Endodermal cell (in vitro differentiated cells): ENCODE data around the gene ATG12. TPM values are rescaled to one million over a fixed set of nuclear protein-coding genes. Genes with fewer than 3 reads are reported as not detected.

Source experiments
- DNase-seq: peaks from one replicate; pipeline ENCODE4 v3.0.0-alpha.2; 2017
- H3K27ac ChIP-seq: 2 replicates; pipeline ENCODE4 v1.5.1; 2013; ENCODE audit warnings: mild to moderate bottlenecking, low read depth, low read length, moderate library complexity
- H3K27me3 ChIP-seq: 2 replicates; pipeline ENCODE4 v1.6.1; 2013; ENCODE audit warnings: mild to moderate bottlenecking, low read length, moderate library complexity; ENCODE audit not compliant: insufficient read depth, control insufficient read depth, poor library complexity, severe bottlenecking
- H3K36me3 ChIP-seq: 2 replicates; pipeline ENCODE4 v1.7.0; 2013; ENCODE audit warnings: mild to moderate bottlenecking, low read length, moderate library complexity; ENCODE audit not compliant: control insufficient read depth, insufficient read depth
- H3K4me1 ChIP-seq: one replicate; pipeline ENCODE4 v1.7.0; 2013; ENCODE audit warnings: low read length; ENCODE audit not compliant: control insufficient read depth, insufficient read depth
- H3K4me3 ChIP-seq: 2 replicates; pipeline ENCODE4 v1.5.1; 2013; ENCODE audit warnings: mild to moderate bottlenecking, low read length, moderate library complexity
- H3K9ac ChIP-seq: 2 replicates; pipeline ENCODE4 v1.6.1; 2013; ENCODE audit warnings: mild to moderate bottlenecking, low read length, moderate library complexity; ENCODE audit not compliant: poor library complexity, severe bottlenecking; ENCODE audit errors: extremely low read depth
- H3K9me3 ChIP-seq: 2 replicates; pipeline ENCODE4 v1.6.1; 2013; ENCODE audit warnings: mild to moderate bottlenecking, low read length, moderate library complexity; ENCODE audit not compliant: control insufficient read depth
- H3K27ac Mint-ChIP-seq: 2 replicates; pipeline ENCODE4 v1.8.0; 2020; ENCODE audit warnings: mixed read lengths
- H3K27me3 Mint-ChIP-seq: 2 replicates; pipeline ENCODE4 v1.8.0; 2021; ENCODE audit warnings: mild to moderate bottlenecking, mixed read lengths; ENCODE audit not compliant: insufficient read depth
- H3K36me3 Mint-ChIP-seq: 2 replicates; pipeline ENCODE4 v1.8.0; 2020; ENCODE audit warnings: low read depth, mixed read lengths
- H3K4me1 Mint-ChIP-seq: 2 replicates; pipeline ENCODE4 v1.8.0; 2020; ENCODE audit warnings: mixed read lengths
- H3K4me3 Mint-ChIP-seq: 2 replicates; pipeline ENCODE4 v1.8.0; 2020; ENCODE audit warnings: mild to moderate bottlenecking, moderate library complexity, mixed read lengths
- H3K9me3 Mint-ChIP-seq: 2 replicates; pipeline ENCODE4 v1.8.0; 2020; ENCODE audit warnings: mild to moderate bottlenecking, mixed read lengths
- WGBS, 2 experiments: methylation state at CpG; one replicate each; pipeline versions ENCODE4 v1.1.5 to v1.1.7; 2013; ENCODE audit warnings: missing lambda C conversion rate in 2 of 2, mixed read lengths in 1 of 2; ENCODE audit not compliant: insufficient coverage in 1 of 2, insufficient read length in 1 of 2; 5-methylcytosine and 5-hydroxymethylcytosine counted together
- total RNA-seq, 2 donors: library from RNA; stranded (reverse); fragmentation: NEBNext Ultra II Directional in 1 of 2; extraction: Animal tissue kit (Norgen Biotek cat#: 25700) in 1 of 2; gene quantifications; 2 replicates in 1 of 2; 3 replicates in 1 of 2; pipeline ENCODE4 v1.2.1, GENCODE V29; 2021
- TF ChIP-seq, protein P1 (sequence below): fragments of 200-600 bp; sonication (generic); conservative IDR thresholded peaks from 2 replicates; pipeline ENCODE4 v1.5.0; 2021; ENCODE audit warnings: antibody characterized with exemption, mild to moderate bottlenecking

ATG12 gene
- total RNA-seq, 2 donors from 2014 or later: 47.9 to 57.8 TPM

DNA sequence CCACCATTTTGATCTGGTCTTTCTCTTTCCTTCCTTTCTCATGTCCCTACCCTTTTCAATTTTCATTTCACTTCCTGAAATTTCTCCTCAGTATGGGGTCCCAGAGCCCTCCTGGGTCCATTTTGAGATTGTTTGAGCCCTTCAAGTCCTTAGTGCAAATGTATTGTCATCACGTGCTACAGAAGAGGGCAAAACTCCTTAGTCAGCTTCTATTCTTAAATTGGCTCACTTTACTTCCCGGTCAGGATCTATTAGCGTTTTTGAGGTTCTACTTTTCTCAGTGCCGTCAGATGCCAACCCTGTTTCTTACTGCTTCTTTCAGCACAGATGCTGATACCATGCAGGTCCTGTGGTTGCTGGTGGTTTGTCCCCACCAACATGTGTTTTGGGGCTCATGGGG, 5.9 kb downstream of the ATG12 start:
- Mint-ChIP-seq H3K27ac (no peak overlapping the region), H3K4me1 (peaks cover 12% of the 10 kb centered on the region), H3K9me3 (no peaks in the 10 kb centered on the region), H3K4me3 (no peak overlapping the region), H3K27me3 (no peaks in the 10 kb centered on the region), H3K36me3 (peaks cover 33% of the 10 kb centered on the region)
- no peak for DNase-seq
- H3K4me1 ChIP-seq: no peaks in the 10 kb centered on the region
- TF ChIP-seq, protein P1, sequence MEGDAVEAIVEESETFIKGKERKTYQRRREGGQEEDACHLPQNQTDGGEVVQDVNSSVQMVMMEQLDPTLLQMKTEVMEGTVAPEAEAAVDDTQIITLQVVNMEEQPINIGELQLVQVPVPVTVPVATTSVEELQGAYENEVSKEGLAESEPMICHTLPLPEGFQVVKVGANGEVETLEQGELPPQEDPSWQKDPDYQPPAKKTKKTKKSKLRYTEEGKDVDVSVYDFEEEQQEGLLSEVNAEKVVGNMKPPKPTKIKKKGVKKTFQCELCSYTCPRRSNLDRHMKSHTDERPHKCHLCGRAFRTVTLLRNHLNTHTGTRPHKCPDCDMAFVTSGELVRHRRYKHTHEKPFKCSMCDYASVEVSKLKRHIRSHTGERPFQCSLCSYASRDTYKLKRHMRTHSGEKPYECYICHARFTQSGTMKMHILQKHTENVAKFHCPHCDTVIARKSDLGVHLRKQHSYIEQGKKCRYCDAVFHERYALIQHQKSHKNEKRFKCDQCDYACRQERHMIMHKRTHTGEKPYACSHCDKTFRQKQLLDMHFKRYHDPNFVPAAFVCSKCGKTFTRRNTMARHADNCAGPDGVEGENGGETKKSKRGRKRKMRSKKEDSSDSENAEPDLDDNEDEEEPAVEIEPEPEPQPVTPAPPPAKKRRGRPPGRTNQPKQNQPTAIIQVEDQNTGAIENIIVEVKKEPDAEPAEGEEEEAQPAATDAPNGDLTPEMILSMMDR: no peak
- H3K27me3 ChIP-seq: no peaks in the 10 kb centered on the region
- H3K4me3 ChIP-seq: no peak overlapping the region
- H3K9ac ChIP-seq: no peak overlapping the region
- H3K9me3 ChIP-seq: no peaks in the 10 kb centered on the region
- WGBS, 2 experiments: 88 to 96% methylated on average over 4 of the region's 4 CpGs
- no peak overlapping the region for H3K27ac ChIP-seq
- peaks cover 69% of the 10 kb centered on the region for H3K36me3 ChIP-seq

DNA sequence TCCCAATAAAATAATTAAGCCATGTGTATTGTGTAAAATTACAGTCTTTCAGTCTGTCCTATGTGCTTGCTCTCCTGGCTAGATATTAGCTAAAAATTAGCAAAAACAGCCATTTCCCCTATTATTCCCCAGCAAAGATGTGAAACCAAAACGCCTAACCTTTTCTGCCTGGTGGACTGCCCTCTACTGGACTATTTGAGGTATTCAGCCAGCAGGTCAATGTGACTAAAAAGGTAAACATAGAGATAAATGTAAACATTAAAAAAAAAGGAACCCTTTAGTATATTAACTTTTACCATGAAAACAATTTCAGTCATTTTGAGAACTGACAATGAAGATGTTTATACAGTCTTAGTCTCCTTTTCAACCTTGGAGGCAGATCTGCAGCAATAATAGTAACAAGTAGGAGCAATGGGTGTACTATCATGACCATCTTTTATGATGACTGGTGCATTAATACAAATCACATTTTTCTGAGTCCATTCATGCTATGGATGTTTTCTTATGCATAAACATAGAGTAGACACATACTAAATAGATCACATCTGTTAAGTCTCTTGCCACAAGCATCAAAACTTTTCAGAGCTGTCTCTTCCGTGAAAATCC, 10.1 kb downstream of the ATG12 start:
- H3K4me3 Mint-ChIP-seq: no peak overlapping the region
- peaks cover 32% of the 10 kb centered on the region for H3K36me3 Mint-ChIP-seq
- Histone ChIP-seq H3K9ac (no peak overlapping the region), H3K27me3 (no peaks in the 10 kb centered on the region), H3K36me3 (peaks cover 71% of the 10 kb centered on the region), H3K9me3 (no peaks in the 10 kb centered on the region), H3K4me1 (no peaks in the 10 kb centered on the region), H3K27ac (no peak overlapping the region), H3K4me3 (no peak overlapping the region)
- peak; percentile 62 for DNase-seq
- TF ChIP-seq, protein P1: peak; percentile 95
- H3K27ac Mint-ChIP-seq: no peak overlapping the region
- no peaks in the 10 kb centered on the region for H3K27me3 Mint-ChIP-seq
- peaks cover under 1% of the 10 kb centered on the region for H3K9me3 Mint-ChIP-seq
- no peaks in the 10 kb centered on the region for H3K4me1 Mint-ChIP-seq
- 64 to 100% methylated on average over 1 to 2 of the region's 2 CpGs for WGBS, 2 experiments

DNA sequence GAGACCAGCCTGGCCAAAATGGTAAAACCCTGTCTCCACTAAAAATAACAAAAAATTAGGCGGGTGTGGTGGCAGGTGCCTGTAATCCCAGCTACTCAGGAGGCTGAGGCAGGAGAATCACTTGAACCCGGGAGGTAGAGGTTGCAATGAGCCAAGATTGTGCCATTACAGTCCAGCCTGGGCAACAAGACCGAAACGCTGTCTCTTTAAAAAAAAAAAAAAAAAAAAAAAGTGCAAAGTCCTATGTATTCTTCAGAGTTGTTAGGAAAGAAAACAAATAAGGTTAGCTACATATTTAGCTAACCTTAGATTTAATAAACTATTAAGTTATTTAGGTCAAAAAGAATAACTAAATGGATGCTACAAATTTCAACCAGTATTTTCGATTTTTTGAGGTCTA, 11.5 kb downstream of the ATG12 start:
- 93 to 100% methylated on average over 1 to 5 of the region's 5 CpGs for WGBS, 2 experiments
- Histone ChIP-seq H3K27ac (no peak overlapping the region), H3K36me3 (peaks cover 58% of the 10 kb centered on the region), H3K9ac (no peak overlapping the region), H3K27me3 (no peaks in the 10 kb centered on the region), H3K4me1 (no peaks in the 10 kb centered on the region), H3K9me3 (peaks cover 9% of the 10 kb centered on the region), H3K4me3 (no peak overlapping the region)
- no peaks in the 10 kb centered on the region for H3K27me3 Mint-ChIP-seq
- H3K36me3 Mint-ChIP-seq: peaks cover 22% of the 10 kb centered on the region
- TF ChIP-seq, protein P1: no peak
- H3K9me3 Mint-ChIP-seq: peaks cover 2% of the 10 kb centered on the region
- H3K27ac Mint-ChIP-seq: no peak overlapping the region
- DNase-seq: no peak
- no peaks in the 10 kb centered on the region for H3K4me1 Mint-ChIP-seq
- no peak overlapping the region for H3K4me3 Mint-ChIP-seq
